ENCODE results near the gene EMILIN3.

DNA sequence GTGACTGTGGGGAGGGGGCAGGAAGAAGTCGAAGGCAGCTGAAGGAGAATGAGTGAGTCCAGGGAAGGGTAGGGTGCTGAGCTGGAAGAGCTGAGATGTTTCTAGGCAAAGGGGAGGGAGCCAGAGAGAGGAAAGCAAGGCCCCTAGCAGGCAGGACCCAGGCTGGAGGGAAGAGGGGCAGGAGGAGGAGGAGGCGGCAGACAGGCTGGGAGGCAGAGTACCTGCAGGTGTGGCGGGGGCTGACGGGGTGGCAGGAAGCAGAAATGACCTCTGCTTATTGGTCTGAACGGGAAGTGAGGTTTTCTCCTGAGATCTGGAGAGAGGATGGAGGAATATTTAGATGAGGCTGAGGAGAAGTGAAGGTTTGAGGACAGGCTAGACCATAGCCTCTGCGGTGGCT lies 10.7 kb upstream of the EMILIN3 start:
- TF ChIP-seq POLR2A (IDR thresholded peaks at IDR 0.05) = no peak
- TF ChIP-seq, protein P1, sequence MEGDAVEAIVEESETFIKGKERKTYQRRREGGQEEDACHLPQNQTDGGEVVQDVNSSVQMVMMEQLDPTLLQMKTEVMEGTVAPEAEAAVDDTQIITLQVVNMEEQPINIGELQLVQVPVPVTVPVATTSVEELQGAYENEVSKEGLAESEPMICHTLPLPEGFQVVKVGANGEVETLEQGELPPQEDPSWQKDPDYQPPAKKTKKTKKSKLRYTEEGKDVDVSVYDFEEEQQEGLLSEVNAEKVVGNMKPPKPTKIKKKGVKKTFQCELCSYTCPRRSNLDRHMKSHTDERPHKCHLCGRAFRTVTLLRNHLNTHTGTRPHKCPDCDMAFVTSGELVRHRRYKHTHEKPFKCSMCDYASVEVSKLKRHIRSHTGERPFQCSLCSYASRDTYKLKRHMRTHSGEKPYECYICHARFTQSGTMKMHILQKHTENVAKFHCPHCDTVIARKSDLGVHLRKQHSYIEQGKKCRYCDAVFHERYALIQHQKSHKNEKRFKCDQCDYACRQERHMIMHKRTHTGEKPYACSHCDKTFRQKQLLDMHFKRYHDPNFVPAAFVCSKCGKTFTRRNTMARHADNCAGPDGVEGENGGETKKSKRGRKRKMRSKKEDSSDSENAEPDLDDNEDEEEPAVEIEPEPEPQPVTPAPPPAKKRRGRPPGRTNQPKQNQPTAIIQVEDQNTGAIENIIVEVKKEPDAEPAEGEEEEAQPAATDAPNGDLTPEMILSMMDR (IDR thresholded peaks at IDR 0.05) = no peak
- TF ChIP-seq POLR2AphosphoS5 (IDR thresholded peaks at IDR 0.05) = no peak

Measured in transverse colon (tissue), 4 donors.